NCI-H2196 (cell line): ENCODE data around the gene RRAGA.
"Not testable (repeated sequence)": the region's sequence is repeated elsewhere in the genome, so short reads cannot be mapped to it uniquely, and the experiment has no call there.

Experiments
- DNase-seq: peaks from one replicate; lab custom pipeline; 2025; ENCODE audit not compliant: unreplicated experiment; lab: John Stamatoyannopoulos, UW

The RRAGA gene

GRCh38 chr9:19074836-19075235 is 25.6 kb downstream of the RRAGA start:
- DNase-seq = no peak

GRCh38 chr9:19085295-19085694 is 36.1 kb downstream of the RRAGA start:
- peak; percentile 16 for DNase-seq

GRCh38 chr9:19087106-19088000 is 38.1 kb downstream of the RRAGA start:
- DNase-seq = no peak

GRCh38 chr9:19097431-19097830 is 48.2 kb downstream of the RRAGA start:
- not testable (repeated sequence) for DNase-seq
